ENCODE measurements around the gene COPZ1.
"Not testable (repeated sequence)": the region's sequence is repeated elsewhere in the genome, so short reads cannot be mapped to it uniquely, and the experiment has no call there.

Gene COPZ1

GRCh38 chr12:54294953-54295566 is 29.9 kb upstream of the COPZ1 start:
- DNase-seq (ENCODE audit: low read depth), result no peak

GRCh38 chr12:54296393-54297099 is 28.4 kb upstream of the COPZ1 start:
- no peak for DNase-seq (ENCODE audit: low read depth)

DNA sequence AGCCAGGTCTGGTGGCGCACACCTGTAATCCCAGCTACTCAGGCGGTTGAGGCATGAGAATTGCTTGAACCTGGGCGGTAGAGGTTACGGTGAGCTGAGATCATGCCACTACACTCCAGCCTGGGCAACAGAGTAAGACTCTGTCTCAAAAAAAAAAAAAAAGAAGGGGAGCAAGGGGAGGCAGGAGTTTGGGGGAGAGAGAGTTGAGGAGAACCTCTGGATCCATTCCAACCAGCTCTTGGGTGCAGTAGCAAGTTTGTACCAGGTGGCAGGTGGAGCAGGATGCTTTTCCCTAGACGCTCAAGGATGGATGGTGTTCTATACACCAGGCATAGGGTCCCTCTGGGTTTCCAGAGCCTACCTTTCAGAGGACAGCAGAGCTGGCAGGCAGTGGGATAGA is 26.0 kb upstream of the COPZ1 start:
- DNase-seq (ENCODE audit: low read depth), result no peak

- DNase-seq (ENCODE audit: low read depth), result no peak
These were observed 25.3 kb upstream of the COPZ1 start for GRCh38 chr12:54299515-54300224.

DNA sequence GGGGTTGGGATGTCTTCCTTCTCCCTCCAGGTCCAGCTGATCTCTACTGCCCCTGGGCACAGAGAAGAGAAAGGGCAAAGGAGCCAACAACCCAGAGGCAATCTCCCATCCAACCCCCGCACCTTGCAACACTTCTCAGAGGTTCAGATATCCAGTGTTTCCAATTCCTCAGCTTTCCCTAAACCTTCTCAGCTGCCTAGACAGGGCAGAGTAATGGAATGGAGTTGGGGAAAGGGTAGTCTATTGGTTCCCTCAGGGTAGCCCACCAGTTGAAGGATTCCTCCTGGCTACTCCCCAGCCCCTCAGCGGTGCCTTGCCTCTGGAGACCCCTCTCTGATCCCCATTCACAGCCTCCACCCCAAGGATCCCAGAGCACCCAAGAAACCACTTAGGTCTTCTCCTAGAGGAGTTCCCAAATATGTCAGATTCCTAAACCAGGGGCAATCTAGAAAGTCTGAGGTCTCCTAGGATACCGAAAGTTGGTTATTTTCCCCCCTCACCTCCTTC is 24.7 kb upstream of the COPZ1 start:
- DNase-seq (ENCODE audit: low read depth), result no peak

- no peak for DNase-seq (ENCODE audit: low read depth)
These were observed 24.1 kb upstream of the COPZ1 start, which contains the start of gene NFE2 for GRCh38 chr12:54300732-54301427. TSS of gene NFE2 (minus strand) at chr12:54301015. CDS start at chr12:54295248, 5,767 bp downstream.

- no peak for DNase-seq (ENCODE audit: low read depth)
These were observed 23.4 kb upstream of the COPZ1 start for GRCh38 chr12:54301428-54302048.

DNA sequence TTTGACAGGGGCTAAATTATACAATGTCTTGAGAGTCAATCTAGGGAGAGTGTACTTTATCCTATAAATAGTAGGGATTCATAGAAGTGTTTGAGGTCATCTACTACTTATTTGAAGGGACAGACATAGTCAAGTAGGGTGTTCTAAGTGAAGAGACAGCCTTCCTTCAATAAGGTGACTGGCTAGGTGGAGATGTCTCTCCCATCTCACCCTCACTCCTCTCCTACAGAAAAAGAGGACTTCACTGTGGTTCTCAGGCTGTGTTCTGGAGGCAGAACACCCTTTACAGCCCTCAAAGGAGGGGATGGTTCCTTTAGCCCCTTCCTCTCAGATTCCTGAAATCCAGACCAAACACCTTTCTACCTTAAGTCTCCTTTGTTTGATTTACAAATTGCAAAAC is 21.3 kb upstream of the COPZ1 start:
- no peak for DNase-seq (ENCODE audit: low read depth)

- DNase-seq (ENCODE audit: low read depth), result no peak
These were observed 20.6 kb upstream of the COPZ1 start for GRCh38 chr12:54304187-54304810.

DNA sequence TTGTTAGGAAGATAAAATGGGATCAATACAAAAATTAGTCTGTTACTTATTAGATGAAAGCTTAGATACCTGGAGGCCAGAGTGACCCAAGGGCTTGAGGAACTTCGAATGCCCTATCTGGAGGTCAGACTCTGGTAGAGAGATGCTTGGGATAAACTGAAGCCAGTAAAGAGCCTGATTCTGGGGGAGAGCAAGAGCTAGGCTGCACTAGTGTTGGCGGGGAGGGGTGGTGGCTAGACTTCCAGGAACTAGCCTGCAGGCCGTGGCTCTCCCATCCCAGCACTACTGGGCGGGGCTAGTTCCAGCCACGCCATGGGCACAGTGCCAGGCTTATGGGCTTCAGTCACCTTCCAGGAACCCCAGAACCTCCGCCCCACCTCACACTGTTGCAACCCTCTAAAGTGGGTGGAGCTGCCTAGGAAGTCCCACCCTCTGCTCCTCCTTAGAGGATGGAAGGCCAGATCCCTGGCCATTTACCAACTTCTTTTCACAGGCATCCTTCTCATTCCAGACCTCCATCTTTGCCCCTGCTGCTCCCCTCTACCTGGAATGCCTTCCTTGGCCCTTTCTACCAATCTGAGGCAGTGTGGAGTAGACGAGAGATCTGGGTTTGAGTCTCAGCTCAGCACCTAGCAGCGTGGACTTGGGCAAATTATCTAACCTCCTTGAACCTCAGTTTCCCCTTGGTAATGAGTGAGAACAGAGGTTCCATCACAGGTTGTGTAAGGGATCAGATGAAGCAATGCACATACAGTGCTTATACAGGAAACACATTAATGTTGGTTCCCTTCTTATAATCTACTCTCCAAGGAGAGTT is 17.8 kb upstream of the COPZ1 start:
- no peak for DNase-seq (ENCODE audit: low read depth)

GRCh38 chr12:54311051-54311450 is 13.9 kb upstream of the COPZ1 start:
- DNase-seq (ENCODE audit: low read depth), result no peak

DNA sequence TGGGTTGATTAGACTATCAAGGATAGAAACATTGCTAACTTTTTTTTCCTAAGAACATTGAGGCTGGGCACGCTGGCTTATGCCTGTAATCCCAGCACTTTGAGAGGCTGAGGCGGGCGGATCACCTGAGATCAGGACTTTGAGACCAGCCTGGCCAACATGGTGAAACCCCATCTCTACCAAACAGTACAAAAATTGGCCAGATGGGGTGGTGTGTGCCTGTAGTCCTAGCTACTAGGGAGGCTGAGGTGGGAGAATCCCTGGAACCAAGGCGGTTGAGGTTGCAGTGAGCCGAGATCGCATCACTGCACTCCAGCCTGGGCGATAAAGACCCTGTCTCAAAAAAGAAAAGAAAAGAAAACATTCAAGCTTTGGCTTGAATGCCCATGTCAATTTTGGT is 12.6 kb upstream of the COPZ1 start:
- not testable (repeated sequence) for DNase-seq (ENCODE audit: low read depth)

- DNase-seq (ENCODE audit: low read depth), result no peak
These were observed 3.6 kb upstream of the COPZ1 start for GRCh38 chr12:54321363-54321762.

- not testable (repeated sequence) for DNase-seq (ENCODE audit: low read depth)
These were observed 645 bp downstream of the COPZ1 start for GRCh38 chr12:54325442-54326109.

DNA sequence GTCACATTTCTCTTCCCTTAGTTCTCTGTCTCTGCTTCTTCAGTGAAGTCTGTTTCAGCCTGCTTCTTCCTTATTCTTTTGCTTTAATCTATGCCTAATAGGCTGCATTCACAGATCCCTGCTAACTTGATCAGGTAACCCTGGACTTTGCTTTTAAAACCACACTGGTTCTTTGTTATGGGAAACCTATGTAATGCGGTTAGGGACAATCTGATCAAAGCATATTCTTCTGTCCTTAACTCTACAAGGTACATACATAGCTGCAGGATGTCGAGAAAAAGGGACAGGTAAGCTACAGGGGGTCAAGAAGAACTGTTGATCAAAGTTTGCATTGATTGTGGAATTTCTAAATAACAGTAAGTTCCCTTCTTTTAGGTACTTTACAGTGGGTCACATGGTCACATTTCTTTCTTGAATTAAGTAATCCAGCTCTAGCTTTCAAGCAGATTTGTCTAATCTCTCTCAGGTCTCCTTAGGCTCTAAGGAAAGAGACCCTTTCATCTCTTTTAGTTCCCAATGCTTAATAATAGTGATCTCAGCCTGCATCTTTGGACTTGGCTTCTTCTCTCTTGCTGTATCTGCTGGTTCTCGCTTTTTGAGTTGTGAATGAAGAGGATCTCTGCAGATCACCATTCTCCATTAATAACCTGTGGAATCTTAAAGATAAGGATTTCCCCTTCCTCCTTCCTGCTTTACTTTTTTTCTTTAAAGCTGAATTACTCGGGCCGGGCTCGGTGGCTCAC is 3.8 kb downstream of the COPZ1 start:
- DNase-seq (ENCODE audit: low read depth), result no peak

- no peak for DNase-seq (ENCODE audit: low read depth)
These were observed 4.8 kb downstream of the COPZ1 start for GRCh38 chr12:54329759-54330158.

DNA sequence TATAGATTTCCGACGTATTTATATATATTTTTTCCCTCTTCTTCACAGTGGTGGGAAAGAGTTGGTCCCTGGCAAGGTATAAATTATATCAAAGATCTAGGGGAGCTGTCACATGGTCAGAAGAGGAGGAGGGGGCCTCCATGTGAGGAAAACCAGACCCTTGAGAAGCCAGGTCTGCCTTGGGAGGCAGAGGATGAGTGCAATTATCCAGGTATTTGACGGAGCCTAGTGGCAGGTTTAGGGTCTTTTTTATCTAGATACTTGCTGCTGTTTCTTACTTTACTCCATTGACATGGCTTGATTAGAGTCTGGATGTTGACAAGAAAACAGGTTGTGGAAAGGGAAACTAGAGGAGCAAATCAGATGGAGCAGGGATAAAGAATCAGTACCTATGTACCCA is 5.5 kb downstream of the COPZ1 start:
- DNase-seq (ENCODE audit: low read depth), result no peak

DNA sequence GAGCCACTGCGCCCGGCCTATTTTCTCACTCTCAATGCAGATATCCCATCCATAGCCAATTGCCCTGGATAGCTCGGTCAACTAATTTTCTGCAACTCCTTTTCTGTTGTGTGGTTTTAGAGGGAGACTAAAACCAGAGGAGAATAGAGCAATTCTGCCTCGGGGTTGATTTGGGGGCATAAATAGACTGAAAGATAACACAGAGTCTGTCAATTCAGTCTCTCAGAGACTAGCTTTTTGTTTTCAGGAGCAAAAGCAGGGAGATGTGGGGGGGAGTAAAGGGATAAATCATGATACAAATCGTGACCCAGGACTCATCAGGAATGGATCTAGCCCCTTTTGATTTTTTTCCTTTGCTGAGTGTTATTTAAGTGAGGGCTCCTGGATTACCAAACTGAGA is 6.5 kb downstream of the COPZ1 start:
- no peak for DNase-seq (ENCODE audit: low read depth)

- DNase-seq (ENCODE audit: low read depth), result no peak
These were observed 8.6 kb downstream of the COPZ1 start for GRCh38 chr12:54333420-54334034.

Data from activated T-helper 1 cell treated with Interleukin-2 at 50 U/mL for 16 hours (primary cell).